DOHH2 (cell line): ENCODE results near the gene ERG.

Experiments used
- H3F3A ChIP-seq: fragments of 200-600 bp; sonication (generic), shearing (Covaris generic); 2 replicates; pipeline ENCODE4 v1.6.0; 2016; ENCODE audit warnings: antibody characterized with exemption, mild to moderate bottlenecking; ENCODE audit not compliant: control insufficient read depth, insufficient read depth
- H3K27ac ChIP-seq: fragments of 200-600 bp; sonication (generic); 2 replicates; pipeline ENCODE4 v1.5.1; 2014; ENCODE audit warnings: low read depth, mild to moderate bottlenecking, low read length, moderate library complexity
- H3K27me3 ChIP-seq: fragments of 200-600 bp; sonication (generic); 2 replicates; pipeline ENCODE4 v1.6.1; 2014; ENCODE audit warnings: mild to moderate bottlenecking, low read length, mixed read lengths; ENCODE audit not compliant: control insufficient read depth
- H3K36me3 ChIP-seq: fragments of 200-600 bp; sonication (generic); 2 replicates; pipeline ENCODE4 v1.6.1; 2014; ENCODE audit warnings: mild to moderate bottlenecking, low read length, moderate library complexity, mixed read lengths; ENCODE audit not compliant: control insufficient read depth
- H3K4me1 ChIP-seq: fragments of 200-600 bp; sonication (generic); 2 replicates; pipeline ENCODE4 v1.6.1; 2014; ENCODE audit warnings: mild to moderate bottlenecking, low read length, mixed read lengths; ENCODE audit not compliant: control insufficient read depth
- H3K4me2 ChIP-seq: fragments of 200-600 bp; sonication (generic); 2 replicates; pipeline ENCODE4 v1.6.0; 2014; ENCODE audit warnings: mild to moderate bottlenecking, low read length, moderate library complexity
- H3K4me3 ChIP-seq: fragments of 200-600 bp; sonication (generic); 2 replicates; pipeline ENCODE4 v1.5.1; 2014; ENCODE audit warnings: mild to moderate bottlenecking, low read length, mixed read lengths
- H3K79me2 ChIP-seq: fragments of 200-600 bp; sonication (generic); 2 replicates; pipeline ENCODE4 v1.6.1; 2014; ENCODE audit warnings: mild to moderate bottlenecking, low read length, mixed read lengths; ENCODE audit not compliant: control insufficient read depth
- H3K9me2 ChIP-seq: fragments of 200-600 bp; sonication (generic); replicated peaks from 2 replicates; pipeline ENCODE4 v1.6.1; 2014; ENCODE audit warnings: mild to moderate bottlenecking, low read length, mixed read lengths; ENCODE audit not compliant: control insufficient read depth
- H3K9me3 ChIP-seq: fragments of 200-600 bp; sonication (generic); 2 replicates; pipeline ENCODE4 v1.6.1; 2014; ENCODE audit warnings: antibody characterized with exemption, low read length, mixed read lengths; ENCODE audit not compliant: control insufficient read depth, insufficient read depth
- H4K20me1 ChIP-seq: fragments of 200-600 bp; sonication (generic); 2 replicates; pipeline ENCODE4 v1.6.0; 2014; ENCODE audit warnings: low read depth, mild to moderate bottlenecking, antibody characterized with exemption, low read length, moderate library complexity; ENCODE audit not compliant: control insufficient read depth, insufficient read depth
- CTCF ChIP-seq: fragments of 200-600 bp; sonication (generic); IDR thresholded peaks from one replicate; pipeline ENCODE4 v1.5.1; 2014; ENCODE audit warnings: antibody characterized with exemption, mild to moderate bottlenecking, low read depth, low read length; ENCODE audit not compliant: poor library complexity, severe bottlenecking
- EZH2phosphoT487 ChIP-seq: fragments of 200-600 bp; sonication (generic); IDR thresholded peaks from 2 replicates; pipeline ENCODE4 v1.6.1; 2017; ENCODE audit warnings: borderline replicate concordance, mild to moderate bottlenecking, antibody characterized with exemption, low read length, moderate library complexity, mixed read lengths

Gene ERG

DNA sequence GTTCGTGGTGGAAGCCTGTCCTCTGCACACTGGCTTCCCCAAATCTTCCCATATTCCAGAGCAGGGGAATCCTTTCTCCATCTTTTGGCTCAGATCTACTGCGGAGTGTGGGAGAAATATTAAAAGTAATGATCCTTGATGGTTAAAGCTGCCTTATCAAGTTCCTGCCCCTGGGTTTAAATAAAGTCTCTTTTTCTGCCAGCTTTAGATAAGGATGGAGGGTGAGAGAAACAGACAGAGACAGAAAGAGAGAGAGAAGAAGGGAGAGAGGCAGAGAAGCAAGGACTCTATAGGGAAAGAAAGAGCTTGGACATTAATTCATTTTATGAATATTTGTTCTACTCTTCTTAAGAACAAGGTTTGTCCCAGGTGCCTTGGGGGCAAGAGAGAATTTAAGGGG lies 143.5 kb downstream of the ERG start:
- TF ChIP-seq CTCF: no peak
- no peak for TF ChIP-seq EZH2phosphoT487
- Histone ChIP-seq H3K27ac (no peak overlapping the region), H3K9me3 (no peaks in the 10 kb centered on the region), H3K27me3 (no peaks in the 10 kb centered on the region), H3K36me3 (no peaks in the 10 kb centered on the region), H3K4me1 (no peaks in the 10 kb centered on the region), H3K4me2 (no peak overlapping the region), H3K4me3 (no peak overlapping the region), H4K20me1 (no peaks in the 10 kb centered on the region), H3F3A (no peaks in the 10 kb centered on the region), H3K9me2 (no peaks in the 10 kb centered on the region), H3K79me2 (no peaks in the 10 kb centered on the region)

DNA sequence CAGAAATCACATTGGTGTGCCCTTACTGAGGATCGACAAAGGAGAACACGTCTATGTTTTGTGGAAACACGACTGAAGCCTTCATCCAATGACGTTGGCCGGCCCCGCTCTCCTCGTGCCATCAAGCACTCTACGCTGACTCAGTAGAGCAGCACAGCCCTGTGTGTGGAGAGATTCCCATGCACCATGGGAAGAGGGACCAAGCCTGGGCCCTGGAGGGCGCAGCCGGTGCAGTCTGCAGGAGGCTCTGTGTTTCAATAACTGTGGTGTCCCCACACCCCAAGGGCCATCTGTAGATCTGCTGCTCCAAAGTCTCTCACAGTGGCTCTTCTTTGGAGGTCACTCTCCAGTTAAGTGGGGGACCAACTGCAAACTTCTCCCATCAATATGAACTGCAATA lies 144.0 kb downstream of the ERG start:
- no peaks in the 10 kb centered on the region for H3K79me2 ChIP-seq
- H3K27me3 ChIP-seq: no peaks in the 10 kb centered on the region
- TF ChIP-seq CTCF: no peak
- no peak for TF ChIP-seq EZH2phosphoT487
- H3F3A ChIP-seq: no peaks in the 10 kb centered on the region
- no peaks in the 10 kb centered on the region for H3K36me3 ChIP-seq
- H3K9me3 ChIP-seq: no peaks in the 10 kb centered on the region
- no peaks in the 10 kb centered on the region for H3K9me2 ChIP-seq
- H3K4me3 ChIP-seq: no peak overlapping the region
- H3K4me1 ChIP-seq: no peaks in the 10 kb centered on the region
- no peak overlapping the region for H3K4me2 ChIP-seq
- H3K27ac ChIP-seq: no peak overlapping the region
- no peaks in the 10 kb centered on the region for H4K20me1 ChIP-seq

GRCh38 chr21:38352536-38353219 lies 145.6 kb downstream of the ERG start:
- no peak overlapping the region for H3K4me2 ChIP-seq

More at GRCh38 chr21:38352536-38353219, 145.6 kb downstream of the ERG start:
- Histone ChIP-seq H3K9me2 (no peaks in the 10 kb centered on the region), H3K4me1 (no peaks in the 10 kb centered on the region), H3K27ac (no peak overlapping the region), H4K20me1 (no peaks in the 10 kb centered on the region), H3K4me3 (no peak overlapping the region), H3K79me2 (no peaks in the 10 kb centered on the region), H3K27me3 (no peaks in the 10 kb centered on the region), H3F3A (no peaks in the 10 kb centered on the region), H3K9me3 (no peaks in the 10 kb centered on the region), H3K36me3 (no peaks in the 10 kb centered on the region)
- no peak for TF ChIP-seq EZH2phosphoT487
- peak; percentile 54 for TF ChIP-seq CTCF
